Omental fat pad (tissue), 4 donors: ENCODE data around the gene LYPD6B. TPM values are rescaled to one million over a fixed set of nuclear protein-coding genes. Genes with fewer than 3 reads are reported as not detected.
A peak's percentile ranks its signal among the peaks of the same experiment; 100 is the strongest.

Source experiments
- ATAC-seq: fragments of 150-250 bp; one replicate; pipeline ENCODE4 v1.9.1; 2016; ENCODE audit warnings: mild to moderate bottlenecking, moderate library complexity; ENCODE audit not compliant: low FRiP score
- DNase-seq: peaks from one replicate; pipeline ENCODE4 v3.0.0-alpha.2; 2019; ENCODE audit warnings: low spot score
- total RNA-seq, 4 donors: library from RNA; depleted of rRNA; stranded (reverse); fragments of >200 nt; gene quantifications; one replicate each; pipeline ENCODE4 v1.1.0, GENCODE V29; 2016
- TF ChIP-seq, protein P1 (sequence below), 3 donors: fragments of 450-650 bp; IDR thresholded peaks; one replicate each; pipeline ENCODE4 v1.5.1; 2016 to 2017; ENCODE audit warnings: antibody characterized with exemption in 3 of 3, mild to moderate bottlenecking in 3 of 3, moderate library complexity in 2 of 3

The LYPD6B gene
- total RNA-seq, 4 donors from 2014 or later, result 0.50 to 0.65 TPM; not detected in 2

DNA sequence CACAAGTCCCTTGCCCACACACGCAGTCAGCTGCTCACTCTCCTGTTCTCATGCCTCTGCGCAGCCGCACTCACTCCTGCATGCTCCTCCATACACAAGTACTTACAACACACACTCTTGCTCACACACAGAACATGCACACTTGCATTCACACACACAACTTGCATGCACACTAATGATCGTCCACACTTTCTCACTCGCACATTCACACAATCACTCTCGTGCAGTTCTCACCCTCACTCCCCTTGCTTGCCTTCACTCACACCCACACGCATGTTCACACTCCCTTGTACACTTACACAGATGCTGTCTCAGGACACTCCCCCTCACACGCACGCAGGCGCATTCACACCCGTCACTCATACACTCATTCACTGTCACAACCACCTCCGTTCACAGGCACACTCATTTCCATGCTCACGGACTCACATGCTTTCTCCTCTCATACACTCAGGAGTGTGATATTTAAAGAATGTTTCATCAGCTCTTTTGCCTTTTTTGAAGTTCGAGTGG is 36.1 kb upstream of the LYPD6B start:
- ATAC-seq, result peak; percentile 74

DNA sequence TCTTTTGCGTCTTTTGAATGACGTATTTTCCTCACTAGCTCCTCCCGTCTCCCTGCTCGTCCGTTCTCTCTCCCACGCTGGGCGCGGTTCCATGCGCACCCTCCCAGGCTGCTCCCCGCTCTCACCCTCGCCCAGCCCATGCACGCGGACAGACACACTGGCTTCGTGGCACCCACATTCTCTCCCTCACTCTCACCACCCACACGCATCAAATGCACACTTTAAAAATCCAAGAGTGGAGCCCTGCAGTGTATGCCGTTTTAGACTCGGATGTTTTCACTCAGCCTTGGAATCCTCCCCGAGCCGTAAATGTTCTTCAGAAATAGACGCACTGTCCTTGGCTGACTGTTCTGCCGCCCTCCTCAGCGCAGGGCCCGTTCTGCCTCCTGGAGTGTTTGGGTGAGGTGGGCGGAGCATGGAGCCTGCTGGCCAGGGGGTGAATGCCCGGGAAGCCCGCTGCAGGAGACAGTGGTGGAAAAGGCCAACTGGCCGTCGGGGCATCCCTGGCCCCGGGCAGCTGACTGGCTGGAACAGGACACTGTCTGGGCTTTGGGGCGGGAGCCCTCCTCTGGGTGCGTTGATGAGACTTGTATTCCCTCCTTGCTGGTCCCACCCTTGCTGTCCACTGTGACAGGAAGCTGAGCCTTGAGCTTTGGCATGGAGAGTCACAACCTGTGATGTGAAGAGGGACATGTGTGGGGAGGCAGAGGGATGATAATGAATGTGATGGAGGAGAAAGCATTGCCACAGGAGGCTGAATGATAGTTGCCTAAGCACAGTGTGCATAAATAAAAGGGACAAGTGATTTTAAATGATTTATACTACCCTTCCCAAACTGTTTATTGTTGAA is 35.4 kb upstream of the LYPD6B start:
- DNase-seq (no peak), ATAC-seq (peak; percentile 79)
- TF ChIP-seq, protein P1, sequence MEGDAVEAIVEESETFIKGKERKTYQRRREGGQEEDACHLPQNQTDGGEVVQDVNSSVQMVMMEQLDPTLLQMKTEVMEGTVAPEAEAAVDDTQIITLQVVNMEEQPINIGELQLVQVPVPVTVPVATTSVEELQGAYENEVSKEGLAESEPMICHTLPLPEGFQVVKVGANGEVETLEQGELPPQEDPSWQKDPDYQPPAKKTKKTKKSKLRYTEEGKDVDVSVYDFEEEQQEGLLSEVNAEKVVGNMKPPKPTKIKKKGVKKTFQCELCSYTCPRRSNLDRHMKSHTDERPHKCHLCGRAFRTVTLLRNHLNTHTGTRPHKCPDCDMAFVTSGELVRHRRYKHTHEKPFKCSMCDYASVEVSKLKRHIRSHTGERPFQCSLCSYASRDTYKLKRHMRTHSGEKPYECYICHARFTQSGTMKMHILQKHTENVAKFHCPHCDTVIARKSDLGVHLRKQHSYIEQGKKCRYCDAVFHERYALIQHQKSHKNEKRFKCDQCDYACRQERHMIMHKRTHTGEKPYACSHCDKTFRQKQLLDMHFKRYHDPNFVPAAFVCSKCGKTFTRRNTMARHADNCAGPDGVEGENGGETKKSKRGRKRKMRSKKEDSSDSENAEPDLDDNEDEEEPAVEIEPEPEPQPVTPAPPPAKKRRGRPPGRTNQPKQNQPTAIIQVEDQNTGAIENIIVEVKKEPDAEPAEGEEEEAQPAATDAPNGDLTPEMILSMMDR (IDR thresholded peaks at IDR 0.05), result no peak

More for the DNA sequence above, 36.1 kb upstream of the LYPD6B start:
- DNase-seq, result no peak
- TF ChIP-seq, protein P1 (IDR thresholded peaks at IDR 0.05), result no peak

DNA sequence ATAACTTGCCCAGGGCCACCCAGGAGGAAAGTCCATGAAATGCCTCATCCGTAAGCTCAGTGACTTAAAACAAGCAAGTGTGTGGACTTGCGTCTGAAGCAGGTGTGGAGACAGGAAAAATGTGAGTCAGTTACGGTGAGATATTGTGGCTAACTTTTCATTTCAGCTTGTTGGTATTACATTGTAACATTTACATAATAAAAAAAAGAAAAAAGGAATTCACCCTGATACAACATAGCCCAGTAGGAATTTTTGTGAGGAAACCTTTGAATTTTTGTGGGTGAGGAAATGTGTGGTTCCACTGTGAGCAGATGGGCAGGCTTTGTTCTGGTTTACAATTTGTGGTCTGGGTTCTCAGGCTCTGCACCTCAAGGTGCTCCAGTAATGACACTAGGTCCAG is 33.7 kb upstream of the LYPD6B start:
- ATAC-seq (no peak), DNase-seq (no peak)
- TF ChIP-seq, protein P1 (IDR thresholded peaks at IDR 0.05), result no peak

DNA sequence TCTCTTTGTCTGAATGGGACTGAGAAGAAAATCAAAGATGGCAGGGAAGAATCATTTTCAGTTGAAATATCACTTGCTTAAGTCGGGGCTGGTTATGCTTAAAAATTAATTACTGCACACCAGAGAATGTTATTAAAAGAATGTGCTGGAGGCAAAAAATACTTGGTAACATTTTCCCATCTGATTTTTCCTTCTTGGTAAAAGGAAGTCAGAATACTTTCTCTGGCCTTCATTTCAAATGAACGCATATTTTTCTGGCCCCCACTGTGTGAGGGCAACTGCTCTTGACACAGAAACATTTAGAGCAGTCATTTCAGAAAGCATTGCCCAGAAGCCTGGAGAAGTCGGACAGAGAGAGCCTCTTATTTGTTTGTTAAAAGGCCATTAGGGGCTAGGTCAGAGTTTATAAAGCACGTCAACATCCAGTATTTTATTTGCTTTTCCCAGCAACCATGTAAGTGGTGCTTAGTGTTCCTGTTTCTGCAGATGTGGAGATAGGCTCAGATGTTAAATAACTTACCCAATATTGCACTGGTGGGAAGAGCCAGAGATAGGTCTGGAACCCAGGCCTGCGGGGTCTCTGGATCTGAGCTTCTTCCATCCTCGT is 32.9 kb upstream of the LYPD6B start:
- TF ChIP-seq, protein P1 (IDR thresholded peaks at IDR 0.05), result no peak
- no peak for ATAC-seq

DNA sequence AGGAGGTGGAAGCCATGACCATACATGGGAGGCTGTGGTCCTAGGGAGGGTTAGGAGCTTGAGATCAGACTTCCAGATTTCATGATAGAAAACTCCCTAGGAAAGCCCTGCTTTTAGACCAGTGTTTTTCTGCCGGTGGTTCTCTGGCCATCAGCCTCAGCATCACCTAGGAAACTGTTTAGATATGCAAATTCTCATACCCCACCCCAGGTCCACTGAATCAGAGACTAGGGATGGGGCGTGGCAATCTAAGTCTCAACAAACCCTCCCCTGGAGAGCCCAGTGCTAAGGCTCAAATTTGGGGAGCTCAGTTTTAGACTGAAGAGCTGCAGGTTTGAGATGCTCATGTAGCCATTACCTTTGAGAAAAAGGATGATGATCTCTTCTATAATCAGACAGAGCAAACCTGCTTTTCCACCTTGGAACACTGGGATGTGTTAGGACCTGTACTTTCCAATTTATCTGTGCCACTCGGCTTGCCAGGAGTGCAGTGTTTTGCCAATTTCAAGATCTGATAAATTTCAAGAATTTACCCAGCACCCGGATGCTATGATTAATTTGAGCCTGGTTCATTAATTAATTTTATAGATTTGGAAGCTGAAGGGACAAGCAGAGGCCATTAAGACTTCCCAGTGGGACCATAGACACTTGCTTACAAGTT is 31.5 kb upstream of the LYPD6B start:
- TF ChIP-seq, protein P1 (IDR thresholded peaks at IDR 0.05), result no peak
- ATAC-seq (no peak), DNase-seq (no peak)

More for the DNA sequence above, 32.9 kb upstream of the LYPD6B start:
- DNase-seq, result no peak

DNA sequence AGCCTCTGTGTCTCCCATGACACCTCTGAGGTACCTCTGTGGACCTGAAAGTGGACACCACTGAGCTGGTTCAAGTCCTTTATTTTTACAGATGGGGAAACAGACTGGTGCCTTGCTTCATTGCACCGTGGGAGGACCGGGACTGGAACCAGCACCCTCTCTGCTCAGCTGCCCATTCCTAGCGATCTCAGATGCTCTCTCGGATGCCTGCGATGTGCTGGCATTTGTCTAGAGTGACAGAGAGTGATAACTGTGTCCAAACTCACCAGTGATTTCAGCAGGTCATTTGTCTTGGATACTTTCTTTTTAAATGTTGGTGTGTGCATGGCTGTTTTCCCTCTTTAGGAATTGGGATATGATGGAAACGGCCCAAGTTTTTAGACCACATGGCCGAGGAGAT is 30.1 kb upstream of the LYPD6B start:
- ATAC-seq, result no peak
- TF ChIP-seq, protein P1 (IDR thresholded peaks at IDR 0.05), result no peak

More for the DNA sequence above, 30.1 kb upstream of the LYPD6B start:
- no peak for DNase-seq
